ENCODE data around the gene SLC34A3. TPM values are rescaled to one million over a fixed set of nuclear protein-coding genes. Genes with fewer than 3 reads are reported as not detected.
A peak's percentile ranks its signal among the peaks of the same experiment; 100 is the strongest.

SLC34A3 gene
- total RNA-seq, 1 donor from 2014 or later: not detected

- DNase-seq (ENCODE audit: low spot score): peak; percentile 64
- TF ChIP-seq EZH2 (IDR thresholded peaks at IDR 0.05) (no peak), EZH2phosphoT487 (IDR thresholded peaks at IDR 0.05) (peak; percentile 53)
- peaks cover 13% of the 10 kb centered on the region for H3K4me1 Mint-ChIP-seq
- H3K27me3 Mint-ChIP-seq (ENCODE audit: insufficient read depth, low read depth): peaks cover 9% of the 10 kb centered on the region
- H3K36me3 Mint-ChIP-seq: no peaks in the 10 kb centered on the region
- H3K79me2 ChIP-seq (ENCODE audit: low read depth): no peaks in the 10 kb centered on the region
- H3K4me3 Mint-ChIP-seq: peak overlapping the region; percentile 33
- H3K9ac ChIP-seq: no peak overlapping the region
- H3K4me3 ChIP-seq: peak overlapping the region; percentile 54
- H3K4me1 ChIP-seq: peaks cover 20% of the 10 kb centered on the region
- peak overlapping the region; percentile 79 for H3K4me2 ChIP-seq
- no peaks in the 10 kb centered on the region for H3K36me3 ChIP-seq
- peaks cover 20% of the 10 kb centered on the region for H3F3A ChIP-seq (ENCODE audit: low read depth)
- H3K9me3 Mint-ChIP-seq: peaks cover 7% of the 10 kb centered on the region
- H3K9me3 ChIP-seq (ENCODE audit: low read depth): no peaks in the 10 kb centered on the region
- H2AFZ ChIP-seq (replicated peaks): peak overlapping the region; percentile 71
- no peak overlapping the region for H3K27ac ChIP-seq
- H4K20me1 ChIP-seq (ENCODE audit: low read depth): no peaks in the 10 kb centered on the region
- no peak overlapping the region for H3K27ac Mint-ChIP-seq
- peaks cover 68% of the 10 kb centered on the region for H3K27me3 ChIP-seq
Measured at GRCh38 chr9:137281345-137282116, 50.8 kb downstream of the SLC34A3 start.

Other genes with a start within 250 kb of the SLC34A3 start
- gene LCNL1, start 247.9 kb upstream of the SLC34A3 start, total RNA-seq (ENCODE audit: low replicate concordance): 0.09 TPM in 1 of 2 replicates, not detected in the other
- gene PAXX, start 238.5 kb upstream of the SLC34A3 start, total RNA-seq (ENCODE audit: low replicate concordance): 31.5 and 79.6 TPM in 2 replicates
- gene CLIC3, start 234.3 kb upstream of the SLC34A3 start, total RNA-seq (ENCODE audit: low replicate concordance): not detected in 2 replicates
- 2.7 and 19.7 TPM in 2 replicates for gene ABCA2, start 202.7 kb upstream of the SLC34A3 start, total RNA-seq (ENCODE audit: low replicate concordance)
- not detected in 2 replicates for gene FUT7, start 198.8 kb upstream of the SLC34A3 start, total RNA-seq (ENCODE audit: low replicate concordance)
- gene NPDC1, start 184.7 kb upstream of the SLC34A3 start, total RNA-seq (ENCODE audit: low replicate concordance): 3.8 and 31.3 TPM in 2 replicates
- gene ENTPD2, start 176.8 kb upstream of the SLC34A3 start, total RNA-seq (ENCODE audit: low replicate concordance): not detected in 2 replicates
- gene SAPCD2, start 160.3 kb upstream of the SLC34A3 start, total RNA-seq (ENCODE audit: low replicate concordance): 5.7 and 27.7 TPM in 2 replicates
- gene UAP1L1, start 153.4 kb upstream of the SLC34A3 start, total RNA-seq (ENCODE audit: low replicate concordance): 0.12 and 0.51 TPM in 2 replicates
- 24.6 and 43.5 TPM in 2 replicates for gene MAN1B1, start 143.9 kb upstream of the SLC34A3 start, total RNA-seq (ENCODE audit: low replicate concordance)
- gene DPP7, start 116.2 kb upstream of the SLC34A3 start, total RNA-seq (ENCODE audit: low replicate concordance): 2.6 and 24.3 TPM in 2 replicates
- 0.03 TPM in 1 of 2 replicates, not detected in the other for gene GRIN1, start 91.7 kb upstream of the SLC34A3 start, total RNA-seq (ENCODE audit: low replicate concordance)
- 0.59 TPM in 1 of 2 replicates, not detected in the other for gene LRRC26, start 60.9 kb upstream of the SLC34A3 start, total RNA-seq (ENCODE audit: low replicate concordance)
- not detected in 2 replicates for gene TMEM210, start 58.8 kb upstream of the SLC34A3 start, total RNA-seq (ENCODE audit: low replicate concordance)
- gene ANAPC2, start 42.3 kb upstream of the SLC34A3 start, total RNA-seq (ENCODE audit: low replicate concordance): 18.9 and 30.9 TPM in 2 replicates
- gene SSNA1, start 42.2 kb upstream of the SLC34A3 start, total RNA-seq (ENCODE audit: low replicate concordance): 27.9 and 69.8 TPM in 2 replicates
- gene TPRN, start 30.2 kb upstream of the SLC34A3 start, total RNA-seq (ENCODE audit: low replicate concordance): 3.4 and 9.1 TPM in 2 replicates
- gene TMEM203, start 25.3 kb upstream of the SLC34A3 start, total RNA-seq (ENCODE audit: low replicate concordance): 21.6 and 43.7 TPM in 2 replicates
- gene NDOR1, start 25.2 kb upstream of the SLC34A3 start, total RNA-seq (ENCODE audit: low replicate concordance): 5.1 and 20.5 TPM in 2 replicates
- gene RNF208, start 8.7 kb upstream of the SLC34A3 start, total RNA-seq (ENCODE audit: low replicate concordance): 0.77 and 0.84 TPM in 2 replicates
- gene CYSRT1, start 5.7 kb upstream of the SLC34A3 start, total RNA-seq (ENCODE audit: low replicate concordance): 0.56 TPM in 1 of 2 replicates, not detected in the other
- gene RNF224, start 3.4 kb upstream of the SLC34A3 start, total RNA-seq (ENCODE audit: low replicate concordance): not detected in 2 replicates
- gene TUBB4B, start 10.4 kb downstream of the SLC34A3 start, total RNA-seq (ENCODE audit: low replicate concordance): 183 and 367 TPM in 2 replicates
- gene STPG3, start 20.4 kb downstream of the SLC34A3 start, total RNA-seq (ENCODE audit: low replicate concordance): not detected in 2 replicates
- gene NELFB, start 24.4 kb downstream of the SLC34A3 start, total RNA-seq (ENCODE audit: low replicate concordance): 35.2 and 76.1 TPM in 2 replicates
- 0.39 and 2.8 TPM in 2 replicates for gene TOR4A, start 46.8 kb downstream of the SLC34A3 start, total RNA-seq (ENCODE audit: low replicate concordance)
- 20.7 and 25.2 TPM in 2 replicates for gene NRARP, start 71.4 kb downstream of the SLC34A3 start, total RNA-seq (ENCODE audit: low replicate concordance)
- gene EXD3, start 192.3 kb downstream of the SLC34A3 start, total RNA-seq (ENCODE audit: low replicate concordance): 4.7 and 25.1 TPM in 2 replicates
- gene NOXA1, start 192.5 kb downstream of the SLC34A3 start, total RNA-seq (ENCODE audit: low replicate concordance): 0.39 and 0.65 TPM in 2 replicates
- gene ENTPD8, start 210.5 kb downstream of the SLC34A3 start, total RNA-seq (ENCODE audit: low replicate concordance): not detected in 2 replicates
- gene NSMF, start 228.4 kb downstream of the SLC34A3 start, total RNA-seq (ENCODE audit: low replicate concordance): 17.1 and 62.0 TPM in 2 replicates

Data from neural progenitor cell (in vitro differentiated cells).